KOPT-K1 (cell line): ENCODE measurements around the gene GARIN5A.
"Not testable (repeated sequence)": the region's sequence is repeated elsewhere in the genome, so short reads cannot be mapped to it uniquely, and the experiment has no call there.

Experiments
- H3K27ac ChIP-seq: fragments of 200-600 bp; sonication (generic); 2 replicates; pipeline ENCODE4 v1.5.1; 2016; ENCODE audit warnings: antibody characterized with exemption, mild to moderate bottlenecking, low read depth, low read length; ENCODE audit not compliant: poor library complexity, severe bottlenecking
- H3K36me3 ChIP-seq: fragments of 200-600 bp; sonication (generic); 2 replicates; pipeline ENCODE4 v1.5.1; 2017; ENCODE audit warnings: antibody characterized with exemption, mild to moderate bottlenecking, low read length, moderate library complexity; ENCODE audit not compliant: insufficient read depth
- H3K9me3 ChIP-seq: fragments of 200-600 bp; sonication (generic); 2 replicates; pipeline ENCODE4 v1.5.1; 2017; ENCODE audit warnings: antibody characterized with exemption, low read length, mild to moderate bottlenecking; ENCODE audit not compliant: insufficient read depth, poor library complexity, severe bottlenecking

Gene GARIN5A

DNA sequence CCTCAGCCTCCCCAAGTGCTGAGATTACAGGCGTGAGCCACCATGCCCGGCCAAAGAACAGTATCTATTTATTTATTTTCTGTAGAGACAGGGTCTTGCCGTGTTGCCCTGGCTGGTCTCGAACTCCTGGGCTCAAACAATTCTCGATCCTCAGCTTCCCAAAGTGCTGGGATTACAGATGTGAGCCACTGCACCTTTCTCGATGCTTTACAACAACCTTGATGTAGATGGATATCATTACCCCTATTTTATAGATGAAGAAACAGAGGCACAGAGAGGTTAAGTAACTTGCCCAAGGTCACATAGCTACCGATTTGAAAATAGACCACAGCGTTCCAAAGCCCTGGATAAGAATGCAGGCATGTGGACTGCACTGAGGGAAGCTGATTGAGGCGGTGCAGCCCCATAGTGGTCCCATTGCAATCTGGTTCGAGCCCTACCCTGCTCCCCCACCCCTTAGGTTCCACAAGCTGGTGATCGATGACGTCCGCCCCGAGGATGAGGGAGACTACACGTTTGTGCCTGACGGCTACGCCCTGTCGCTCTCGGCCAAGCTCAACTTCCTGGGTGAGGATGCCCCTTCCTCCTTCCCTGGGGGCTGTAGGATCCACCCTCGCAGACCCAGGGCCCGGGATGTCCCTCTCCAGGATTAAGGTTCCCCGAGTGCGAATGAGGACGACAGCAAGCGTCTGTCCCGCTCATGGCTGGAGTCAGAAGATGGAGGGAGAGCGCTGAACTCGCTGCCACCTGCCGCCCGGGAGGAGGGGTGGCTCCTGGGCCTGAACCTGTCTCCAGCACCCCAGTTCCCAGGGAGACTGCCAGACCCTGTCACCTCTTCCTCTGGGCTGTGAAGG, 26.1 kb downstream of the GARIN5A start:
- Histone ChIP-seq H3K36me3 (no peaks in the 10 kb centered on the region), H3K9me3 (no peaks in the 10 kb centered on the region), H3K27ac (no peak overlapping the region)

GRCh38 chr19:50449236-50449899, 27.3 kb downstream of the GARIN5A start:
- Histone ChIP-seq H3K9me3 (no peaks in the 10 kb centered on the region), H3K27ac (no peak overlapping the region), H3K36me3 (no peaks in the 10 kb centered on the region)

GRCh38 chr19:50447750-50448149, 28.9 kb downstream of the GARIN5A start:
- H3K9me3 ChIP-seq: no peaks in the 10 kb centered on the region
- no peak overlapping the region for H3K27ac ChIP-seq
- H3K36me3 ChIP-seq: no peaks in the 10 kb centered on the region

- no peak overlapping the region for H3K27ac ChIP-seq
- H3K9me3 ChIP-seq: no peaks in the 10 kb centered on the region
- no peaks in the 10 kb centered on the region for H3K36me3 ChIP-seq
These were observed 29.6 kb downstream of the GARIN5A start for GRCh38 chr19:50447053-50447452.

DNA sequence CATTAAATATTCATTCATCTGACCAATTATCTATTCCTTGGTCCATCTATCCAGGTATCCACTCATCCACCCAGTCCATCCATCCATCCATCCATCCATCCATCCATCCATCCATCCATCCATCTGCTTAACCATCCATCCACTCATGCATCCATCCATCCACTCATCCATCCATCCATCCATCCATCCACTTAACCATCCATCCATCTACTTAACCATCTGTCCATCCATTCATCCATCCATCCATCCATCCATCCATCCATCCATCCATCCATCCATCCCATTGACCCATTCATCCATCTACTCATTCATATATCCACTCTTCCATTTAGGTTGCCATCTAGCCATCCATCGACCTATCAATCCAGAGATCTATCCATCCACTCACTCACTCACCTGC, 32.6 kb downstream of the GARIN5A start:
- no peaks in the 10 kb centered on the region for H3K36me3 ChIP-seq
- H3K9me3 ChIP-seq: no peaks in the 10 kb centered on the region
- H3K27ac ChIP-seq: no peak overlapping the region

- not testable (repeated sequence) for H3K36me3 ChIP-seq, H3K9me3 ChIP-seq, H3K27ac ChIP-seq
These were observed 37.5 kb downstream of the GARIN5A start for GRCh38 chr19:50439130-50439529.

DNA sequence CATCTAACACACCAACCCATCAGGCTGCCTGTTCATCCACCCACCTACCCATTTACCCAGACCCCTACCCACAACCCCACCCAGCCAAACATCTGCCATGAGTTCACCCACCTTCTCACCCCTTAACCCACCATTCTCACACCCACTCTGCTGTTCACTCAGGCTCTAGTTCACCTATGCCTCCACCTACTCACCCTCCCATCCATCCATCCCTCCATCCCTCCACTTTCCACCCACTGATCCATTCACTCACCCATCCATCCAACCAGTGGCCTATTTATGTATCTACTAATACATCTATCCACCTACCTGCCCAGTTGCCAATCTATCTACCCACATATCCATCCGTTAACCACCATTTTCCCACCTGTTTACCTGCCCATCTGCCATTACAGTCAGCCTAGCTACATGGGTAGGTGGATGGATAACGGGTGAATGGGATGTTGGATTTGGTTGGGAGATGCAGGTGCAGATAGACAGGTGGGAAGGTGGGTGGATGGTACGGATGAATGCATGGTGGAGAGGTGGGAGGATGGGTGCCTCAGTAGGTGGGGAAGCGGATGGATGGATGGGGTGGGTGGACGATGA, 38.7 kb downstream of the GARIN5A start:
- H3K27ac ChIP-seq: no peak overlapping the region
- no peaks in the 10 kb centered on the region for H3K9me3 ChIP-seq

DNA sequence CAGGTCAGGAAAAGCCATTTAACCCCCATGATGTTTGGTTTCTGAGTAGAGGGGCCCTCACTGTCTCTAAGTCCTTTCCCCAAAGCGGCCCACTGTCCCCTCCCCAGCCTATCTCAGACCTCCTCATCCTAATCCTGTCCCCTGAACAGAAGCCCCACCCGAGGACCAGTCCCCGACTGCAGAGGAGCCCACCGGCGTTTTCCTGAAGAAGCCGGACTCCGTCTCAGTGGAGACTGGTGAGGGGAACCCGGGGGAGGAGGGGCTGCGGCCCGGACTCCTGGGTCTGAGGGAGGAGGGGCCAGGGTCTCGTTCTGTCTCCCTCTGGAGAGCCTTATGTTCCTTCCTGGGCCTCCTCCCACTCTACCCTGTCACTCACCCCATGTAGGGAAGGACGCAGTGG, 41.0 kb downstream of the GARIN5A start:
- Histone ChIP-seq H3K9me3 (no peaks in the 10 kb centered on the region), H3K27ac (no peak overlapping the region), H3K36me3 (no peaks in the 10 kb centered on the region)

More for the DNA sequence above, 38.7 kb downstream of the GARIN5A start:
- H3K36me3 ChIP-seq: no peaks in the 10 kb centered on the region

DNA sequence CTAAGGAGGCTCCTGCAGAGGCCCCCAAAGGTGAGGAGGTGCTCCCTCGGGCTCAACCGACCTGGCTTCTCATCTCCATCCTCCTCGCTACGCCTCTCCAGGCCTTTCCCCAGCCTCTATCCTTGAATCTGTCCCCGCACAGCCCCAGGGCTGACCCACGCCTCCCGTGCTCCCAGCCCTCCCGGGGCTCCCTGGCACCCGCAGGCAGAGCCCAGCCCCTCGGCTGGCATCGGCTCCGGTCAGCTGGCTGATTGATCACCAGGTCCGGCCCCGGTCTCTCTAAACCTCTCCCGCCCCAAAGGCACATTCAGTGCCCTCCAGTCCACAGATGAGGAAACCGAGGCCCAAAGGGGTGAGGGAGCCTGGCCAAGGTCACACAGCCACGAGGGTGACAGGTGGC, 41.4 kb downstream of the GARIN5A start:
- Histone ChIP-seq H3K36me3 (no peaks in the 10 kb centered on the region), H3K9me3 (no peaks in the 10 kb centered on the region)

GRCh38 chr19:50434525-50434924, 42.1 kb downstream of the GARIN5A start:
- no peak overlapping the region for H3K27ac ChIP-seq
- H3K9me3 ChIP-seq: no peaks in the 10 kb centered on the region
- H3K36me3 ChIP-seq: no peaks in the 10 kb centered on the region

More for the DNA sequence above, 41.4 kb downstream of the GARIN5A start:
- no peak overlapping the region for H3K27ac ChIP-seq

- Histone ChIP-seq H3K27ac (no peak overlapping the region), H3K36me3 (no peaks in the 10 kb centered on the region), H3K9me3 (no peaks in the 10 kb centered on the region)
These were observed 43.2 kb downstream of the GARIN5A start for GRCh38 chr19:50433201-50434180.

DNA sequence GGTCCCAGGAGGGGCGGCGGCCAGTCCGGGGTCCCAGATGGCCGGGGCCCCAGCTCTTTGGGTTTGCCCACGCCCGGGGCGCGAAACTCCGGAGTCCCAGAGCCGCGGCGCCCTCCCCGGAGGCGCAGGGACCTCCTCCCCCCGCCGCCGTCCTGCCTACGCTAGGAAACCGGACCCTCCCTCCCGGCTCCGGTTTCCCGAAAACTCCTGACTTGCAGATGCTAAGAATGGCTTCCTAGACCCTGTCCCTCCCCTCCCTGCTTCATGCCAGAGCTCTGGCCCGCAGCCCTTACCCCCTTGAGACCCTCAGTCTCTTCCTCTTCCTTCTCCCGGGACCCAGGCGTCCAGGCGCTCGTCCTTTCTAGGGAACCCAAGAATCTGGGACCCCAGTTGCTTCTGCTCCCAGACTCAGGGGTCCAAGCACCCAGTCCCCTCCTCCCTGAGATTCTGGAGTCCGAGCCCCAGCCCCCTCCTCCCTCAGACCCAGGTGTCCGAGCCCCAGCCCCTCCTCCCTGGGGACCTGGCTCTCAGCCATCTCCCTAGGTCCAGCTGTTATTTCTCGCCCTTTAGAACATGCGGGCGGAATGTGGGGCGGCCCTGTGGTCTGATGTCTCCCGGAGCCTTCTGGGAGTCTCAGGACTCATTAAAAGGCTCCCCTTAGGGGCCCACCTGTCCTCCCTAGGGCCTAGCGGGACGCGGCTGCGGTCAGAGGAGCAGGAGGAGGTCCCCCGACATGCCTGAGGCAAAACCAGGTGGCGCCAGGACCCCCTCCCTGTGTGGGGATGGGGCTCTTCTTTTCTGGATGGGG, 44.2 kb downstream of the GARIN5A start, which contains the start of gene MYBPC2:
MYBPC2 (plus strand) TSS at position 672 of the 808 bp plus-strand sequence; CDS start at position 734, 62 bp downstream.
- no peaks in the 10 kb centered on the region for H3K9me3 ChIP-seq
- no peaks in the 10 kb centered on the region for H3K36me3 ChIP-seq
- H3K27ac ChIP-seq: no peak within 1 kb of the TSS

GRCh38 chr19:50431343-50432220, 45.1 kb downstream of the GARIN5A start:
- Histone ChIP-seq H3K27ac (no peak overlapping the region), H3K9me3 (no peaks in the 10 kb centered on the region), H3K36me3 (no peaks in the 10 kb centered on the region)
